Adrenal gland (tissue), 5 donors: ENCODE measurements around the gene CD160.

ENCODE experiments used
- CTCF ChIP-seq, 6 experiments: fragments of 450-650 bp in 4 of 6; fragments of 200-600 bp in 2 of 6; sonication (generic) in 1 of 6; IDR thresholded peaks; 1 replicate in 5 of 6; 2 replicates in 1 of 6; pipeline versions ENCODE4 v1.5.1 to v1.8.0; 2016 to 2021; ENCODE audit warnings: antibody characterized with exemption in 6 of 6, mild to moderate bottlenecking in 2 of 6, moderate library complexity in 1 of 6
- POLR2A ChIP-seq, 2 donors: fragments of 450-650 bp; IDR thresholded peaks; one replicate each; pipeline ENCODE4 v1.6.1; 2017; ENCODE audit warnings: antibody characterized with exemption in 2 of 2, mild to moderate bottlenecking in 2 of 2, moderate library complexity in 1 of 2
- donor health status: DM: no; HTN: no; CAD: no.

- no peak for TF ChIP-seq CTCF (IDR thresholded peaks at IDR 0.05)
- no peak for TF ChIP-seq POLR2A (IDR thresholded peaks at IDR 0.05)
Measured at GRCh38 chr1:145706086-145706664, 13.1 kb upstream of the CD160 start.
